Tibial nerve (tissue), 4 donors: ENCODE data around the gene ZDBF2.

ENCODE experiments used
- CTCF ChIP-seq, 5 experiments: fragments of 200-600 bp in 3 of 5; fragments of 450-650 bp in 2 of 5; sonication (generic) in 3 of 5; IDR thresholded peaks; one replicate each; pipeline ENCODE4 v1.5.1; 2016 to 2019; ENCODE audit warnings: antibody characterized with exemption in 5 of 5, mild to moderate bottlenecking in 3 of 5, moderate library complexity in 2 of 5
- EP300 ChIP-seq, 2 donors: sonication (generic); formaldehyde crosslinking; IDR thresholded peaks; one replicate each; pipeline ENCODE4 v1.6.1; 2017; ENCODE audit warnings: antibody characterized with exemption in 2 of 2, mild to moderate bottlenecking in 1 of 2
- POLR2A ChIP-seq, 2 donors: fragments of 450-650 bp; IDR thresholded peaks; one replicate each; pipeline ENCODE4 v1.6.1; 2017; ENCODE audit warnings: antibody characterized with exemption in 2 of 2, mild to moderate bottlenecking in 2 of 2, moderate library complexity in 2 of 2

DNA sequence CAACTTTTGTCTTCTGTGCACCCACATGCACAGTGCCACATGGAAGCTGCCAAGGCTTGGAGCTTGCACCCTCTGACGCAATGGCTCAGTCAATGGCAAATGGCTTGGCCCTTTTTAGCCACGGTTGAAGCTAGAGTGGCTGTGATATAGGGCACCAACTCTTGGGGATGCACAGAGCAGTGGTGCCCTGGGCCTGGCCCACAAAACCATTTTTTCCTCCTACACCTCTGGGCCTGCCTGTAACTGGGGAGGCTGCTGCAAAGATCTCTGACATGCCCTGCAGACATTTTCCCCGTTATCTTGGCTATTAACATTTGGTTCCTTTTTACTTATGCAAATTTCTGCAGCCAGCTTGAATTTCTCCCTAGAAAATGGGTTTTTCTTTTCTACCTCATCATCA, 74.9 kb downstream of the ZDBF2 start:
- TF ChIP-seq CTCF (IDR thresholded peaks at IDR 0.05): no peak
- no peak for TF ChIP-seq EP300 (IDR thresholded peaks at IDR 0.05)
- no peak for TF ChIP-seq POLR2A (IDR thresholded peaks at IDR 0.05)
